T1000 (cell line): Measurements from ENCODE around the gene C5orf15.
"Not testable (repeated sequence)": the region's sequence is repeated elsewhere in the genome, so short reads cannot be mapped to it uniquely, and the experiment has no call there.

Experiments
- DNase-seq: peaks from one replicate; lab custom pipeline; 2025; ENCODE audit warnings: mixed read lengths; lab: John Stamatoyannopoulos, UW

Gene C5orf15

GRCh38 chr5:133994297-133994989, 26.0 kb upstream of the C5orf15 start:
- DNase-seq: no peak

- no peak for DNase-seq
Measured at GRCh38 chr5:133993185-133993936, 24.9 kb upstream of the C5orf15 start.

DNA sequence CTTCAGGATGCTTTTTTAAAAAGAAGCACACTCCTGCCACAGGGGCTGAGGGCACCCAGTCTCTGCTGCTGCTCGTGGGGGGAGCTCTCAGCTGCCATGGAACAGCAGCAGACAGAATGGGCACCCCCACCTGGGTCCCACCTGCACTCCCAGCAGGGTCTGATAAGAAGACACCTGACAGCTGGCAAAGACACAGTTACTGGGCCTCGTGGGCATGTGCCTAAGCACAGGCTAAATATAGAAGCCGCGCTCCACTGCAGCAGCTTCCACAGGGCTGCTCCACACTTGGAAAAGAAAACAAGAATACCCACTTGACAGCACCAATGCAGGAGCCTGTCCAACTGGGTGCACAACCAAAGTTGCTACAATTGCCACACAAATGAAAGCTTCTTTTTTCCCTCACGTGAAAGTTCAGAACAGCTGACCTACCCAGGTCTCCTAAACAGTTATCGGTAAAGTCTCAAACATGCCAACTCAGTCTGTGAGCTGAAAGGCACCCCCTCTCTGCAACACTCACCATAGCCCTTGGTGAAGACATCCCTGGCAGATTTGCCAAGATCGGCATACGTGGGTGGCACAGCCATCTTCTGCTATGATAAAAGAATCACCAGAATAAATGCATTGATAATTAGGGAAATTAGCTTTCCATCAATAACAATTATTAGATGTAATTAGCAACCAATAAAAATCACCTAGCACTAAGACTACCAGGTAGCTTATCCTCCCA, 24.2 kb upstream of the C5orf15 start:
- no peak for DNase-seq

- no peak for DNase-seq
Measured at GRCh38 chr5:133991171-133991910, 22.9 kb upstream of the C5orf15 start.

GRCh38 chr5:133990396-133990795, 22.0 kb upstream of the C5orf15 start:
- DNase-seq: no peak

DNA sequence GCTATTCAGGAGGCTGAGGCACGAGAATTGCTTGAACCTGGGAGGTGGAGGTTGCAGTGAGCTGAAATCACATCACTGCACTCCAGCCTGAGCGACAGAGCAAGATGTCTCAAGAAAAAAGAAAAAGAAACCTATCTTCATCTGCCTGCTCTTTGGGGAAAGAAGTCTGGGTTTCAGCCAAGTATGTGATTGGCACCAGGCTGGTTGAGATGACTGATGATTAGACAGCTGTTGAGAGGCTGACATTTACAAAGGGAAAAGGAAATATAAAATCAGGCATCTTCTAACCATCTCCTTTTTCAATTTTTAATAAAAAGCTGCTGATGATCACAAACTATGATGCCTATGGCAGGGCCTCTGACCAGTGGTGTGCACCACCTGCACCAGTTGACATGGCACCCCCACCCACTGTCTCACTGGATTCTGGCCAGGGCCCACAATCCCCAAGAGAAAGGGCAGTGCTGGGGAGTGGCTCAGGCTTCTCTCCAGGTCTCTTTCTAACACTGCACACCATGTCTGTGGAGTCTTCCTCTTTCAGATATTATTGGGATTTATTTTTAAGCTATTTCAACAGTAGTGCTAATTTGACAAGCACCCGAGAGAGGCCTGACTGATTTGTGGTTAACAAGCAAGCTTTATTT, 17.2 kb upstream of the C5orf15 start:
- DNase-seq: no peak

- no peak for DNase-seq
Measured at GRCh38 chr5:133983674-133984073, 15.2 kb upstream of the C5orf15 start.

DNA sequence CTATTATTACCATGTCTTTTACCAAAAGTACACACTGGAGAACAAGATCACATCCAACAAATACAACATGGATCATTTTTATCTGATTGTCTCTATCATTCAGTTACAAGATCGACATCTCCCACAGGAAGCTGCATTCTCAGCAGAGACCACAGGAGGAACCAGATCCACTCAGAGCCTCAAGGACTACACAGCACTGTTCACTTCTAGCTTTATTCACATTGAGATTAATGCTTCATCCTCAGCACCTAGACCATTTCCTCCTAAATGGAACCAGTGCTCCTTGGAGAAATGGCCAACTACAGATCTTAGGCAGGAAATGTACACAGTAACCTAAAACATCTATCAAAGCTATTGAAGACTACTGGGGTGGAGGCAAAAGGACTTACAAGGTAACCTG, 13.3 kb upstream of the C5orf15 start:
- no peak for DNase-seq

- DNase-seq: no peak
Measured at GRCh38 chr5:133980652-133981051, 12.2 kb upstream of the C5orf15 start.

DNA sequence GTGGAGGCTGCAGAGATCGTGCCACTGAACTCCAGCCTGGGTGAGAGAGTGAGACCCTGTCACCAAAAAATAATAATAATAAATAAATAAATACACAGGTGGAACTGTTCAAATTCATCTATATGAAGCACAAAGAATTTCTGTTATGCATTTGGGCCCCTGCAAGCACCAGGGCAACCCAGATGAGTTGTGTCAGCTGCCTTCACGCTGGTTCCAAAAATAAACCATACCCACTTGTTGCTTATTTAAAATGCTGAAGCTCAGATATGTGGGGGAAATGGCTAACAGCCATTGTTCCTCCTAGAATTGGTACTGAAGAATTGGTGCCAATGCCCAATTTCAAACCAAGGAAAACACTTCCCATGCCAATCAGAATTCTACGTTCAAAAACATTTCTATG, 10.5 kb upstream of the C5orf15 start:
- no peak for DNase-seq

GRCh38 chr5:133977858-133978257, 9.4 kb upstream of the C5orf15 start:
- no peak for DNase-seq

DNA sequence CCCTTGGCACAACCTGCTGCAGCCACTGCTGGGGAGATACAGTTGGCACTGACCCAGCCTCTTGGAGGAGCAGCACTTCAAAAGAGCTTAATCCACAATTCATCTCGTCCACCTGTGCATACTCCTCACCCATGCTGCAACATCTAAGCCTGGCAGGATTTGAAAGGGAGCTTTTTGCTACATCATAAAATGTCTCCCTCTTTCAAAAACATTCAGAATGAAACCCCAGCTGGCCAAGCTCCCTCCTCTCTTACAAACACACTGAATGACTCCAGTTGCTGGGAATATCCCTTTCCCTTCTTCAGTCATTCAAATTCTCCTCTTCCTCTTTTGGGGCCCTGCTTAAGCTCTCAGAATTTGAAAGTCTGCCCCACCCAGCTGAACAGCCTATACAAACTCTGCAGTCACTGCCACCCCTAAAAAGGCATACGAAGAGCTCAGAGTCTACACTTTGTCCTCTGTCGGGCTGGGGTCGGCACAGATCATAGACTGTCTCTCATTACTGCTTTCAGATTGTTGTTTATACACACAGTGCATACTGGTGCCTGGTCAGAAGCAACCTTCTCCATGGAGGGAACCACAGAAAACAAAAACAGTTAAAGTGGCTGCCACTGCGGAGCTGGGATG, 8.8 kb upstream of the C5orf15 start:
- DNase-seq: no peak

DNA sequence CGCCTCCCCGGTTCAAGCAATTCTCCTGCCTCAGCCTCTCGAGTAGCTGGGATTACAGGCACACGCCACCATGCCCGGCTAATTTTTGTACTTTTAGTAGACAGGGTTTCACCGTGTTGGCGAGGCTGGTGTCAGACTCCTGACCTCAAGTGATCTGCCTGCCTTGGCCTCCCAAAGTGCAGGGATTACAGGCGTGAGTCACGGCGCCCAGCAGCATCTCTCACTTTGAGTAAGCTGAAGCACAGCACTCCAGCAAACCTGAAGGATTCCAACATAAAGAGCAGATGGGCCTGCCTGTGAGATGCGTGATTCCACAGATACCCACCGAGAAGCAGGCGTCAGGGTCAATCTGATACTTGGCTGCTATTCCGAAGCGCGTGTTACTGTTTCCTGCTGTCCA, 7.1 kb upstream of the C5orf15 start:
- not testable (repeated sequence) for DNase-seq

- DNase-seq: no peak
Measured at GRCh38 chr5:133974142-133974541, 5.7 kb upstream of the C5orf15 start.

- no peak for DNase-seq
Measured at GRCh38 chr5:133970325-133970909, 2.0 kb upstream of the C5orf15 start.

- no peak for DNase-seq
Measured at GRCh38 chr5:133969654-133970324, 1.4 kb upstream of the C5orf15 start.

DNA sequence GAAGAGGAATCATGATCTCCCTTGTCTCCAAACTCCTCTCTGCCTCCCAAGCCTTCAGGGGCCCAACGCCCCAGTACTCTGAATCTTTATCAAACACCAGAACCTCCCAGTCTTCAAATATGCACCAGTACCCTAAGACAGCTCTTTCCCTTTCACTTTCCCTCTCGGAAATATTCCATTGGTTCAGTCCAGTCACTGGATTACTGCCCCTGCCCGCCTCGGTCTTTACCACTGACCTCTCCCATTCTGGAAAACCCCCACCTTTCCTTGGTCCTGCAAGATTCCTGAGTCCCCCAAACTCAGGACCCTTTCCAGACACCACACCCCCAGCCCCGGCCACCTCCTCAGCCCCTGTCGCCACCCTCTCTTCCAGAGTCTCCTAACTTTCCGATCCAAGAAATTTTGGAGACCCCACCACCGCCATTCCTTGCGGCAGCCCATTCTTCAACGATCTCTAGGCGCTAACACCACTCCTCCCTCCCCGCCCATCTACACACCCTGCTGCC, 674 bp downstream of the C5orf15 start:
- DNase-seq: no peak

- DNase-seq: no peak
Measured at GRCh38 chr5:133967124-133967523, 1.3 kb downstream of the C5orf15 start.

DNA sequence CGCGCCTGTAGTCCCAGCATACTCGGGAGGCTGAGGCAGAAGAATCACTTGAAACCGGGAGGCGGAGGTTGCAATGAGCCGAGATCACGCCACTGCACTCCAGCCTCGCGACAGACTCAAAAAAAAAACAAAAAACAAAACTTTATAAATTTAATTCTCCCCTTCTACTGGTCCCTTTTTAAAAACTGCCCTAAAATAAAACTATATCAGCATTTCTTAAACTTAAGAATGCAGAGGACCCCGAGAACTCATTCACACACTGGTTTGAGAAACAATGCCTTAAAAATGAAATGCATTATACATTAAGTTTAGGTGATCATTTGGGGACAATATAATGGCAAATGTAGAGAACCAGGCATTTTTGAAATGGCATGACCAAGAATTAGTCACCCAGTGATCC, 2.3 kb downstream of the C5orf15 start:
- no peak for DNase-seq

- no peak for DNase-seq
Measured at GRCh38 chr5:133963493-133964128, 4.8 kb downstream of the C5orf15 start.
